Nephron (organoid): ENCODE results near the gene CASS4.

Experiments used
- H3K27ac Mint-ChIP-seq, 3 experiments: 2 replicates each; pipeline ENCODE4 v1.8.0; 2020; ENCODE audit warnings: mixed read lengths in 3 of 3, mild to moderate bottlenecking in 2 of 3, moderate library complexity in 1 of 3
- H3K27me3 Mint-ChIP-seq: 2 replicates; pipeline ENCODE4 v1.8.0; 2021; ENCODE audit warnings: low read depth, mild to moderate bottlenecking, moderate library complexity, mixed read lengths
- H3K36me3 Mint-ChIP-seq: 2 replicates; pipeline ENCODE4 v1.8.0; 2020; ENCODE audit warnings: low read depth, mixed read lengths
- H3K4me1 Mint-ChIP-seq: 2 replicates; pipeline ENCODE4 v1.8.0; 2020; ENCODE audit warnings: mixed read lengths
- H3K4me3 Mint-ChIP-seq, 3 experiments: 2 replicates each; pipeline ENCODE4 v1.8.0; 2020; ENCODE audit warnings: mild to moderate bottlenecking in 3 of 3, mixed read lengths in 3 of 3, moderate library complexity in 2 of 3
- H3K9me3 Mint-ChIP-seq: 2 replicates; pipeline ENCODE4 v1.8.0; 2020; ENCODE audit warnings: mixed read lengths
- TF ChIP-seq, protein P1 (sequence below), 3 experiments: fragments of 200-600 bp; sonication (generic); IDR thresholded peaks; one replicate each; pipeline ENCODE4 v1.5.0; 2021; ENCODE audit warnings: antibody characterized with exemption in 3 of 3; ENCODE audit not compliant: unreplicated experiment in 3 of 3

CASS4 gene

GRCh38 chr20:56371977-56372376 lies 40.1 kb upstream of the CASS4 start:
- TF ChIP-seq, protein P1, sequence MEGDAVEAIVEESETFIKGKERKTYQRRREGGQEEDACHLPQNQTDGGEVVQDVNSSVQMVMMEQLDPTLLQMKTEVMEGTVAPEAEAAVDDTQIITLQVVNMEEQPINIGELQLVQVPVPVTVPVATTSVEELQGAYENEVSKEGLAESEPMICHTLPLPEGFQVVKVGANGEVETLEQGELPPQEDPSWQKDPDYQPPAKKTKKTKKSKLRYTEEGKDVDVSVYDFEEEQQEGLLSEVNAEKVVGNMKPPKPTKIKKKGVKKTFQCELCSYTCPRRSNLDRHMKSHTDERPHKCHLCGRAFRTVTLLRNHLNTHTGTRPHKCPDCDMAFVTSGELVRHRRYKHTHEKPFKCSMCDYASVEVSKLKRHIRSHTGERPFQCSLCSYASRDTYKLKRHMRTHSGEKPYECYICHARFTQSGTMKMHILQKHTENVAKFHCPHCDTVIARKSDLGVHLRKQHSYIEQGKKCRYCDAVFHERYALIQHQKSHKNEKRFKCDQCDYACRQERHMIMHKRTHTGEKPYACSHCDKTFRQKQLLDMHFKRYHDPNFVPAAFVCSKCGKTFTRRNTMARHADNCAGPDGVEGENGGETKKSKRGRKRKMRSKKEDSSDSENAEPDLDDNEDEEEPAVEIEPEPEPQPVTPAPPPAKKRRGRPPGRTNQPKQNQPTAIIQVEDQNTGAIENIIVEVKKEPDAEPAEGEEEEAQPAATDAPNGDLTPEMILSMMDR (IDR thresholded peaks at IDR 0.05; ENCODE audit: unreplicated experiment in 3 of 3) = no peak
- Mint-ChIP-seq H3K9me3 (no peaks in the 10 kb centered on the region), H3K36me3 (peaks cover 52% of the 10 kb centered on the region), H3K27ac (no peak overlapping the region), H3K4me3 (no peak overlapping the region), H3K27me3 (no peaks in the 10 kb centered on the region), H3K4me1 (peaks cover 22% of the 10 kb centered on the region)

- Mint-ChIP-seq H3K27me3 (no peaks in the 10 kb centered on the region), H3K27ac (no peak overlapping the region), H3K4me3 (no peak overlapping the region), H3K36me3 (peaks cover 50% of the 10 kb centered on the region), H3K4me1 (peaks cover 19% of the 10 kb centered on the region), H3K9me3 (no peaks in the 10 kb centered on the region)
- TF ChIP-seq, protein P1 (IDR thresholded peaks at IDR 0.05; ENCODE audit: unreplicated experiment in 3 of 3) = no peak
These were observed 39.2 kb upstream of the CASS4 start for GRCh38 chr20:56372850-56373249.

DNA sequence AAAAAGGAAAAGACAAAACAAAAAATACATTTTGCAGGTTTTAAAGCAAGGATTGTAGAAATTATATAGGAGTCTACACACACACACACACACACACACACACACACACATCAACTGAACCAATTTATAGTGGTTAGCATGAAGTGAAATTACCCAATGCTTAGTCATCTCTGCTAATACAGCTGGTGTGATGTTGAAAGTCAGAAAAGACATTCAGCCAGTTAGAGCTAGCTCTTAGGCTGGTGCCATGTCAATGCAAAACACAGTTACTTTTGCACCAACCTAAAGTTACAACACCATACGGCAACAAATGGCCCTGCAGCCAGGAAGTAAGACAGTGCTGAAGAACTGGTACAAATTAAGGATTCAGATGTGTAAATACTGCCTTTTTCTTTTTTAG lies 38.1 kb upstream of the CASS4 start:
- H3K4me1 Mint-ChIP-seq = peaks cover 10% of the 10 kb centered on the region
- H3K4me3 Mint-ChIP-seq = no peak overlapping the region
- peaks cover 57% of the 10 kb centered on the region for H3K36me3 Mint-ChIP-seq
- no peaks in the 10 kb centered on the region for H3K27me3 Mint-ChIP-seq
- no peaks in the 10 kb centered on the region for H3K9me3 Mint-ChIP-seq
- H3K27ac Mint-ChIP-seq = no peak overlapping the region
- TF ChIP-seq, protein P1 (IDR thresholded peaks at IDR 0.05; ENCODE audit: unreplicated experiment in 3 of 3) = no peak

DNA sequence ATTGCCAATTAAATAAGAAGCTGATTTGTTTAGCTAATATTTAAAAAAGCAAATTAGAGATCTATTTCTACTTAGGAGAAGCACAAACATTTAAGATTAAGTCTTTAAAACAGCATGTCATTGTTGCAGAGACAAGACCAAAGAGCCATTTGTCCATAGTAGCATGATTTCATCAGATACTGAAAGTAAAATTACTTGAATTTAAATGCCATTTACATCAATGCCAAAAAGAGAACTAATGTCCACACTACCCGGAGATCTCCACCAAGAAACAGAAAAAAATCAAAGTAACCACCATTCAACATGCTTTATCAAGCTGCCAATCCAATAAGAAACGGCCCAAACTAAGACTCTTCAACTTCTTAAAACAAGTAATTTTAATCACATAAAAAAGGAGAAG lies 35.7 kb upstream of the CASS4 start:
- no peaks in the 10 kb centered on the region for H3K4me1 Mint-ChIP-seq
- H3K9me3 Mint-ChIP-seq = no peaks in the 10 kb centered on the region
- H3K27me3 Mint-ChIP-seq = no peaks in the 10 kb centered on the region
- H3K36me3 Mint-ChIP-seq = peaks cover 57% of the 10 kb centered on the region
- H3K4me3 Mint-ChIP-seq = no peak overlapping the region
- no peak overlapping the region for H3K27ac Mint-ChIP-seq
- TF ChIP-seq, protein P1 (IDR thresholded peaks at IDR 0.05; ENCODE audit: unreplicated experiment in 3 of 3) = no peak

GRCh38 chr20:56378386-56378785 lies 33.7 kb upstream of the CASS4 start:
- no peaks in the 10 kb centered on the region for H3K9me3 Mint-ChIP-seq
- H3K27me3 Mint-ChIP-seq = no peaks in the 10 kb centered on the region
- H3K27ac Mint-ChIP-seq = no peak overlapping the region
- TF ChIP-seq, protein P1 (IDR thresholded peaks at IDR 0.05; ENCODE audit: unreplicated experiment in 3 of 3) = no peak
- H3K4me1 Mint-ChIP-seq = peaks cover 3% of the 10 kb centered on the region
- no peak overlapping the region for H3K4me3 Mint-ChIP-seq
- peaks cover 62% of the 10 kb centered on the region for H3K36me3 Mint-ChIP-seq

GRCh38 chr20:56380375-56380774 lies 31.7 kb upstream of the CASS4 start:
- H3K4me1 Mint-ChIP-seq = peaks cover 3% of the 10 kb centered on the region
- peaks cover 72% of the 10 kb centered on the region for H3K36me3 Mint-ChIP-seq
- H3K4me3 Mint-ChIP-seq = no peak overlapping the region

More at GRCh38 chr20:56380375-56380774, 31.7 kb upstream of the CASS4 start:
- TF ChIP-seq, protein P1 (IDR thresholded peaks at IDR 0.05; ENCODE audit: unreplicated experiment in 3 of 3) = no peak
- no peaks in the 10 kb centered on the region for H3K27me3 Mint-ChIP-seq
- H3K9me3 Mint-ChIP-seq = no peaks in the 10 kb centered on the region
- peak overlapping the region; percentile 44 to 80 (median 60) for H3K27ac Mint-ChIP-seq
